ENCODE data around the gene NEDD4. TPM values are rescaled to one million over a fixed set of nuclear protein-coding genes. Genes with fewer than 3 reads are reported as not detected.

The NEDD4 gene
- polyA plus RNA-seq, 1 of the 3 experiments (the other 2 are of a cell fraction), result 12.9 TPM

DNA sequence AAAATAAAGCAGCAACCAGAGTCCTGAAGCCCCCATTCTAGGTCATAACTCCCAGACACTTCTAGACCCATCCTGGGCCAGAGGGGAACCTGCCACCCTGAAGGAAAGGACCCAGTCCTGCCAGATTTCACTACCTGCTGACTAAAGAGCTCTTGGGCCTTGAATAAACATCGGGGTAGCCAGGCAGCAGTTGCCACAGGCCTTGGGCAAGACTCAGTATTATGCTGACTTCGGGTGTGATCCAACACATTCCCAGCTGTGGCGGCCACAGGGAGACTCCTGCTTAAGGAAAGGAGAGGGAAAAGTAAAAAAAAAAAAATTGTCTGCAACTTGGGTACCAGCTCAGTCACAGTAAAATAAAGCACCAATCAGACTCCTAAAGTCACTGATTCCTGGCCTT, 23.8 kb downstream of the NEDD4 start:
- TF ChIP-seq FOSL2 (IDR thresholded peaks at IDR 0.05; ENCODE audit: borderline replicate concordance, low read depth), result no peak
- TF ChIP-seq NRF1 (IDR thresholded peaks at IDR 0.05; ENCODE audit: low read depth, low read length), result no peak
- no peak for TF ChIP-seq MXI1 (IDR thresholded peaks at IDR 0.05; ENCODE audit: low read depth, low read length)
- no peak for TF ChIP-seq SMC3 (IDR thresholded peaks at IDR 0.05; ENCODE audit: low read depth, low read length)
- TF ChIP-seq TCF12 (IDR thresholded peaks at IDR 0.05), result no peak
- no peak for TF ChIP-seq USF1 (IDR thresholded peaks at IDR 0.05; ENCODE audit: borderline replicate concordance, low read depth)
- no peak for TF ChIP-seq MAX (IDR thresholded peaks at IDR 0.05; ENCODE audit: low read depth)
- Histone ChIP-seq H3K27me3 (ENCODE audit: insufficient read depth) (no peaks in the 10 kb centered on the region), H3K9ac (no peak overlapping the region), H3K27ac (ENCODE audit: low read depth in 2 of 2, low read length in 1 of 2) (no peak overlapping the region), H3F3A (replicated peaks; ENCODE audit: insufficient read depth) (peaks cover 3% of the 10 kb centered on the region), H3K4me3 (ENCODE audit: low read depth in 2 of 2, low read length in 1 of 2) (no peak overlapping the region), H3K9me3 (no peaks in the 10 kb centered on the region), H3K9me2 (no peaks in the 10 kb centered on the region), H3K36me3 (replicated peaks in 1 of 2; ENCODE audit: control insufficient read depth in 1 of 2, insufficient read depth in 2 of 2, low read length in 1 of 2) (peaks cover 0 to 14% of the 10 kb centered on the region in 2 experiments), H3K4me1 (ENCODE audit: control insufficient read depth in 1 of 2, insufficient read depth in 2 of 2, low read depth in 1 of 2, low read length in 1 of 2) (no peaks in the 10 kb centered on the region), H4K20me1 (ENCODE audit: insufficient read depth) (no peaks in the 10 kb centered on the region), H3K4me2 (no peak overlapping the region), H3K79me2 (ENCODE audit: insufficient read depth) (peaks cover 76% of the 10 kb centered on the region), H2AFZ (ENCODE audit: low read depth) (no peak overlapping the region)
- CTCF ChIA-PET, result no interaction called here
- no peak for DNase-seq
- 98% methylated on average over 3 of the region's 3 CpGs for WGBS (ENCODE audit: low lambda C conversion rate)
- POLR2A ChIA-PET, result interaction anchor here (0.7 kb wide), 1 partner anchor 131 kb away, joined by 4 read pairs; no protein-coding TSS in a partner anchor

- no peak overlapping the region for H3K4me3 ChIP-seq (ENCODE audit: low read depth in 2 of 2, low read length in 1 of 2)
- H3K27ac ChIP-seq (ENCODE audit: low read depth in 2 of 2, low read length in 1 of 2), result no peak overlapping the region
- peaks cover 74% of the 10 kb centered on the region for H3K79me2 ChIP-seq (ENCODE audit: insufficient read depth)
- no peaks in the 10 kb centered on the region for H3K27me3 ChIP-seq (ENCODE audit: insufficient read depth)
- ChIA-PET CTCF (no interaction called here), POLR2A (no interaction called here)
- WGBS (ENCODE audit: low lambda C conversion rate), result 84% methylated on average over 4 of the region's 4 CpGs
- H3K4me2 ChIP-seq, result no peak overlapping the region
- no peaks in the 10 kb centered on the region for H3K9me3 ChIP-seq
- DNase-seq, result no peak
- peaks cover 0 to 19% of the 10 kb centered on the region in 2 experiments for H3K36me3 ChIP-seq (replicated peaks in 1 of 2; ENCODE audit: control insufficient read depth in 1 of 2, insufficient read depth in 2 of 2, low read length in 1 of 2)
- H3K9ac ChIP-seq, result no peak overlapping the region
- TF ChIP-seq, protein P1, sequence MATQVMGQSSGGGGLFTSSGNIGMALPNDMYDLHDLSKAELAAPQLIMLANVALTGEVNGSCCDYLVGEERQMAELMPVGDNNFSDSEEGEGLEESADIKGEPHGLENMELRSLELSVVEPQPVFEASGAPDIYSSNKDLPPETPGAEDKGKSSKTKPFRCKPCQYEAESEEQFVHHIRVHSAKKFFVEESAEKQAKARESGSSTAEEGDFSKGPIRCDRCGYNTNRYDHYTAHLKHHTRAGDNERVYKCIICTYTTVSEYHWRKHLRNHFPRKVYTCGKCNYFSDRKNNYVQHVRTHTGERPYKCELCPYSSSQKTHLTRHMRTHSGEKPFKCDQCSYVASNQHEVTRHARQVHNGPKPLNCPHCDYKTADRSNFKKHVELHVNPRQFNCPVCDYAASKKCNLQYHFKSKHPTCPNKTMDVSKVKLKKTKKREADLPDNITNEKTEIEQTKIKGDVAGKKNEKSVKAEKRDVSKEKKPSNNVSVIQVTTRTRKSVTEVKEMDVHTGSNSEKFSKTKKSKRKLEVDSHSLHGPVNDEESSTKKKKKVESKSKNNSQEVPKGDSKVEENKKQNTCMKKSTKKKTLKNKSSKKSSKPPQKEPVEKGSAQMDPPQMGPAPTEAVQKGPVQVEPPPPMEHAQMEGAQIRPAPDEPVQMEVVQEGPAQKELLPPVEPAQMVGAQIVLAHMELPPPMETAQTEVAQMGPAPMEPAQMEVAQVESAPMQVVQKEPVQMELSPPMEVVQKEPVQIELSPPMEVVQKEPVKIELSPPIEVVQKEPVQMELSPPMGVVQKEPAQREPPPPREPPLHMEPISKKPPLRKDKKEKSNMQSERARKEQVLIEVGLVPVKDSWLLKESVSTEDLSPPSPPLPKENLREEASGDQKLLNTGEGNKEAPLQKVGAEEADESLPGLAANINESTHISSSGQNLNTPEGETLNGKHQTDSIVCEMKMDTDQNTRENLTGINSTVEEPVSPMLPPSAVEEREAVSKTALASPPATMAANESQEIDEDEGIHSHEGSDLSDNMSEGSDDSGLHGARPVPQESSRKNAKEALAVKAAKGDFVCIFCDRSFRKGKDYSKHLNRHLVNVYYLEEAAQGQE (IDR thresholded peaks at IDR 0.05; ENCODE audit: low read depth, low read length), result no peak
- H3K9me2 ChIP-seq, result no peaks in the 10 kb centered on the region
- no peak overlapping the region for H2AFZ ChIP-seq (ENCODE audit: low read depth)
- H4K20me1 ChIP-seq (ENCODE audit: insufficient read depth), result no peaks in the 10 kb centered on the region
- no peaks in the 10 kb centered on the region for H3K4me1 ChIP-seq (ENCODE audit: control insufficient read depth in 1 of 2, insufficient read depth in 2 of 2, low read depth in 1 of 2, low read length in 1 of 2)
- H3F3A ChIP-seq (replicated peaks; ENCODE audit: insufficient read depth), result peaks cover 3% of the 10 kb centered on the region
Observed at GRCh38 chr15:55968923-55969322, 24.5 kb downstream of the NEDD4 start.
